Measurements from ENCODE around the gene GJB3. TPM values are rescaled to one million over a fixed set of nuclear protein-coding genes. Genes with fewer than 3 reads are reported as not detected.
A peak's percentile ranks its signal among the peaks of the same experiment; 100 is the strongest.
"Not testable (repeated sequence)": the region's sequence is repeated elsewhere in the genome, so short reads cannot be mapped to it uniquely, and the experiment has no call there.

GJB3 gene
- total RNA-seq = 10 to 100 TPM in 1 of 2 donors, 1 to 10 TPM in 1; 6.7 to 11.0 TPM
- long read RNA-seq, transcript GJB3-202 (2 exons, 2,217 nt) = major isoform, 7 of 27 reads
- long read RNA-seq, partial matches to known transcripts = 16 of 27 reads
- long read RNA-seq, other reads (novel, unspliced or antisense) = 1 of 27 reads

GRCh38 chr1:34781071-34781843 is at the start of gene GJB3:
Gene GJB3 (plus strand): TSS chr1:34781214. CDS start chr1:34784763, 3,549 bp downstream.
- intact Hi-C loops (cut with DNase I, micrococcal nuclease) = no loop called here
- ATAC-seq (peak; percentile 51), DNase-seq (peak in 1 of 2 donors; percentile 54)

DNA sequence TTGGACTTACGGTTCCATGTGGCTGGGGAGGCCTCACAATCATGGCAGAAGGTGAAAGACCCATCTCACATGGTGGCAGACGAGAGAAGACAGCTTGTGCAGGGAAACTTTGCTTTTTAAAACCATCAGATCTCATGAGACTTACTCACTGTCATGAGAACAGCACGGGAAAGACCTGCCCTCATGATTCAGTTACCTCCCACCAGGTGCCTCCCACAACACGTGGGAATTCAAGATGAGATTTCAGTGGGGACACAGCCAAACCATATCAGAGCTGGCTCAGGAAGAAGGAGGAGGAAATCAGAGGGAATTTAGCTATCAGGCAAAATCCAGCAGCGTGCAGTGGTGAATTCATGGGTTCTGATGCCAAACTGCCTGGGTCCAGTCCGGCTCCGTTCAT is 48.2 kb upstream of the GJB3 start:
- ATAC-seq; DNase-seq; intact Hi-C loops (cut with DNase I, micrococcal nuclease): not testable (repeated sequence)

- ATAC-seq (no peak), DNase-seq (no peak)
- intact Hi-C loops (cut with DNase I, micrococcal nuclease) = no loop called here
Measured at GRCh38 chr1:34736692-34737091, 44.3 kb upstream of the GJB3 start.

- intact Hi-C loops (cut with DNase I, micrococcal nuclease); ATAC-seq; DNase-seq: not testable (repeated sequence)
Measured at GRCh38 chr1:34737236-34737635, 43.8 kb upstream of the GJB3 start.

- no peak for ATAC-seq
- DNase-seq = no peak
- intact Hi-C loops (cut with DNase I, micrococcal nuclease) = loop anchor here in 1 of 2 donors (5.0 kb wide), 1 partner anchor 1102 kb away; no protein-coding TSS in a partner anchor
Measured at GRCh38 chr1:34739613-34740012, 41.4 kb upstream of the GJB3 start.

DNA sequence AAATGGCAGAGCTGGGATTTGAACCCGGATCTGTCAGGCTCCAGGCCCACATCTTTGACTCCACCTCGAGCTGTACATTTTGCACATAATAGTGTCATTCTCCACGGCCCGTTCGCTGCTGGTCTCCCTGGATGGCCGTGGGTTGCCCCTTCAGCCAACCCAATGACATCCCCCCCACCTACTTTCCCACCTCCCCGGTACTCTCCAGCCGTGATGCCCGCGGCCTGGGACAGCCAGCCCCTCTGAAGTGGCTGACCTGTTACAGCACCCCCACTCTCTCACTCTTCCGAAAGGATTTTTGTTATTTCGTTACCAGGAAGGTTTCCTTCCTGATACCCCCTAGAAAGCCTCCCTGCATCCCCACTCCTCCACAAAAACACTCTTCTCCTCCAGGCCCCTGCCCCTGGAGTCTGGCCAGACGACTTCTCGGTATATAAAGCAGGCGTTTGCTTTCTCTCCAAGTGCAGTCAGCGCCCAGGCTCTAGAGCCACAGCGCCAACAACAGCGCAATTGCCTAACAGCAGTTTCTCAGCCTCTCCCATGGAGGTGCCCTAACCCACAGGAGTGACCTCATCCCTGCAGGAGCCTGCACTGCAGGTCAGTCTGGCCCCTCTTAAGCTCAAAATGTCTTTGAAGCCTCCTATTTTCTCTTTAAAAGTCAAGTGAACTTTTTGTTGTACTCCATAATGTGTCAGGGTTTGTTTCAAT is 40.7 kb upstream of the GJB3 start:
- peak; percentile 64 for ATAC-seq
- intact Hi-C loops (cut with DNase I, micrococcal nuclease) = loop anchor here in 1 of 2 donors (5.0 kb wide), 1 partner anchor 1103 kb away; no protein-coding TSS in a partner anchor

DNA sequence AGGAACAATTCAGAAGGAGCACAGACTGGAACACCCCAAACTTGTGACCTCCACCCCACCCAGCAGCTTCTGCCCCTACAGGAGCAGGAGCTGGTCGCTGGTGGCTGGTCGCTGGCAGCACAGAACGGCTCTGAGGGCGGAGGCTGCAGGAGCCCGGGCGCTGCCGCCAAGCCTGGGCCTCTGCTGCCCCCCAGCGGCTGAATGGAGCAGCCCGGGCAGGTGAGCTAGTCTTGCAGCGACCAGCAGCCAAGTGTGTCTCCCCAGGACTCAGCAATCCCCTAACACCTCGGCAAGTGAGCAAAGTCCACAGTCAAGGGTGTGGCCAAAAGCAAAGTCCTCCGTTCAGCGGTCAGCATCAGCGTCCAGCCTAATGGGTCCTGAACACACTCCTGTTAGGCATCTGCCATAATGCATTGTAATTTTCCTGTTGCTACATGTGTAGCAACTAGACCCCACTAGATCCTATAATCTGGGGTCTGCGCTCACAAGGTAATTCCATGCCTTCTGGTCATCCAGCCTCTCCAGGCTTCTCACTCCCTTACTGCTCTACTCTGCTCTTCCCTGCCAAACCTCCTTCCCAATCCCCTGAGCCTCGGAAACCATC is 38.2 kb upstream of the GJB3 start:
- peak; percentile 70 to 86 for DNase-seq
- ATAC-seq = peak; percentile 89
- intact Hi-C loops (cut with DNase I, micrococcal nuclease) = loop anchor here in 1 of 2 donors (5.0 kb wide), 1 partner anchor 1105 kb away; no protein-coding TSS in a partner anchor

More for the DNA sequence above, 40.7 kb upstream of the GJB3 start:
- DNase-seq = peak in 1 of 2 donors; percentile 21

GRCh38 chr1:34743775-34744174 is 37.2 kb upstream of the GJB3 start:
- intact Hi-C loops (cut with DNase I, micrococcal nuclease) = loop anchor here in 1 of 2 donors (5.0 kb wide), 1 partner anchor 1106 kb away; no protein-coding TSS in a partner anchor
- ATAC-seq (no peak), DNase-seq (no peak)

DNA sequence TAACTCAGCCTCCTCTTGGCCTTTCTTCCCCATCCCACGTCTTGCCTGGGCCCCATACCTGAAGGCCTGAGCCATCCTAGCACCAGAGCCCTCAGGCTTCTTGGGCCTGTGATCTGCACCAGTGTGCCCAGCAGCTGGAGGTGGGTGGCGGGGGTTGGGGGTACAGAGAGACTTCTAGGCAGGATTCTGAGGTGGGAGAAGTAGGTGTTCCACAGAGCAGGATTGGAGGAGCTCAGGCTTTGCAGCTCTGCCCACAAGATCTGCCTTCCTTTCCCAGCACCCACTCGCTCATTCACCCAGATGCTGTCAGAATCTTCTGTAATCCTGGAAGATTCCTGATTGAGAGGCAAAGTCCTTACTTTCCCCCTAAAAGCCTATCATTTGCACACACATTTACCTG is 36.2 kb upstream of the GJB3 start:
- intact Hi-C loops (cut with DNase I, micrococcal nuclease) = loop anchor here in 1 of 2 donors (5.0 kb wide), 1 partner anchor 1108 kb away; no protein-coding TSS in a partner anchor

GRCh38 chr1:34745666-34746065 is 35.3 kb upstream of the GJB3 start:
- DNase-seq (no peak), ATAC-seq (no peak)
- intact Hi-C loops (cut with DNase I, micrococcal nuclease) = no loop called here

More for the DNA sequence above, 36.2 kb upstream of the GJB3 start:
- ATAC-seq (no peak), DNase-seq (no peak)

DNA sequence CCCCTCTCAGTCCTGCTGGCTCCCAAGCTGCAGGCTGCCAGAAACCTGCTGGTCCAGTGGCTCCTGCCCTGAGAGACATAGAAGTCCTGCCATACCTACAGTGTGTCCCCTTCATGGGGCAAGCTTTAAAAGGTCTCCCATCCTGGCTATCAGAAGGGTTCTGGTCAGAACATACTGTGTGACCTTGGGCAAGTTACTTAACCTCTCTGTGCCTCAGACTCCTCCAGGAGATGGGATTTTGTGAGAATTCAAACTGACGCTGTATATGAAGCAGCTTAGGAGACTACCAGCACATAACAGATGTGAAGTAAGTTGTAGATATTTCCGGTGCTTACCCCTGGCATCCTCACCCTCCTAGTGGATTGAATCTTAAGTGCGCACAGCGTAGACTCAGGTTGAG is 34.9 kb upstream of the GJB3 start:
- no peak for DNase-seq
- intact Hi-C loops (cut with DNase I, micrococcal nuclease) = no loop called here
- ATAC-seq = no peak

- intact Hi-C loops (cut with DNase I, micrococcal nuclease) = no loop called here
- DNase-seq (peak; percentile 43 to 45), ATAC-seq (peak; percentile 68)
Measured at GRCh38 chr1:34746785-34747637, 34.0 kb upstream of the GJB3 start.

GRCh38 chr1:34747638-34747941 is 33.4 kb upstream of the GJB3 start:
- intact Hi-C loops (cut with DNase I, micrococcal nuclease) = no loop called here
- no peak for ATAC-seq
- no peak for DNase-seq

GRCh38 chr1:34749992-34750391 is 31.0 kb upstream of the GJB3 start:
- intact Hi-C loops (cut with DNase I, micrococcal nuclease) = no loop called here
- DNase-seq = no peak
- no peak for ATAC-seq

DNA sequence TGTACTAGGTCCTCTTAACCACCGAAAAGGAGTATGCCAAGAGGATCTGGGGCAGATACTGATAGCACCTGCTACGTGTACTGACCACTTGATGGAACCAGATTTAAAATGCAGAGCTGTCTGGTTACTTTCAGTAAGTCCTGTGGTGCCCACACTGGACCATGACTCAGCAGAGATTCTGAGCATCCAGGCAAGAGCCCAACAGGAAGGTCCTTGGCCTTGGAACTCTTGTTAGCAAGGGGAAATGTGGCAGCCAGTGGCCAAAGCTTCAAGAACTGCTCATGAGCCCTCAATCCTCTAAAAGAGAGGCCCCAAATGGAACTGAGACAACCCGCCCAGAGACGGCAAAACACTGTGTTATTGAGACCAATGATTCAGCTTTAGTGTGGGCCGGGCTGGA is 30.4 kb upstream of the GJB3 start:
- ATAC-seq (no peak), DNase-seq (no peak)
- intact Hi-C loops (cut with DNase I, micrococcal nuclease) = no loop called here

- ATAC-seq (no peak), DNase-seq (no peak)
- intact Hi-C loops (cut with DNase I, micrococcal nuclease) = no loop called here
Measured at GRCh38 chr1:34753163-34753562, 27.9 kb upstream of the GJB3 start.

- ATAC-seq = no peak
- DNase-seq = no peak
- intact Hi-C loops (cut with DNase I, micrococcal nuclease) = no loop called here
Measured at GRCh38 chr1:34754964-34755637, 25.9 kb upstream of the GJB3 start, which contains the start of gene GJB5. Gene GJB5 (plus strand): TSS chr1:34755047. CDS start chr1:34757331, 2,284 bp downstream.

DNA sequence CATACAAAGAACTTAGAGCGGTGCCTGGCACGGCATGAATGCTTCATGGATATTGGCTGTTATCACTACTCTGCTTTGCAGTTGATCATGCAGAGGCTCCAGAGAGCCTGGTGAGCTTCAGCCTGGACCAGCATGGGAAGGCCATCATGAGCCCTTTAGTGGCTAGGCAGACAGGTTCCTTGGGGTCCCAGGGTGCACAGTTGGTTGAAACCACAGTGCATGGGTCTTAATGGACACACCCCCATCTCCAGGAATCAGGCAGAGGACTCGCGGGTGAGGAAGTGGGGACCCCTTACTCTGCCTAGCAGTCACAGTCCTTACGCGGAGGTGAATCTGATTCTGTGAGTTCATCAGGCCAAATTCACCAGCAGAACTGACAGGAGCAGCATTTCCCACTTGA is 25.1 kb upstream of the GJB3 start:
- DNase-seq = no peak
- ATAC-seq = no peak
- intact Hi-C loops (cut with DNase I, micrococcal nuclease) = no loop called here

Measured in left colon (tissue), 2 donors.